HCT116 (cell line): ENCODE results near the gene ZNF223. TPM values are rescaled to one million over a fixed set of nuclear protein-coding genes. Genes with fewer than 3 reads are reported as not detected.
A peak's percentile ranks its signal among the peaks of the same experiment; 100 is the strongest.

ENCODE experiments used
- ATAC-seq: fragments of 200-7000 bp; cut with Tn5 transposase; 2 replicates; pipeline ENCODE4 v1.9.1; 2020; ENCODE audit warnings: mild to moderate bottlenecking, moderate library complexity
- BruUV-seq: library from RNA; stranded (reverse); fragments of 400-500 nt; replicated peaks from 2 replicates; lab custom pipeline; 2021; lab: Mats Ljungman, UMichigan
- CTCF ChIA-PET: fragments of 300-600 bp; sonication (Branson Sonifier 250); formaldehyde crosslinking; loops from one replicate; lab custom pipeline; 2021; ENCODE audit warnings: antibody characterized with exemption; lab: Charles Lee
- POLR2A ChIA-PET: fragments of 300-600, 350-600 bp; sonication (Branson Sonifier 250); formaldehyde crosslinking; loops from one replicate; lab custom pipeline; 2021; ENCODE audit warnings: antibody characterized with exemption; lab: Charles Lee
- RAD21 ChIA-PET, 2 experiments: fragments of 300-600 bp; sonication (Branson Sonifier 250); formaldehyde crosslinking; loops; one replicate each; lab custom pipeline; 2023; ENCODE audit warnings: low total read pairs in 2 of 2; ENCODE audit not compliant: uncharacterized antibody in 2 of 2, unreplicated experiment in 2 of 2, low non-redundant PET in 1 of 2; lab: Charles Lee
- DNase-seq: peaks from one replicate; pipeline ENCODE4 v3.0.0-alpha.2; 2010; ENCODE audit warnings: low read depth, low spot score
- H2AFZ ChIP-seq: fragments of 200-600 bp; shearing (Covaris generic), sonication (generic); 2 replicates; pipeline ENCODE4 v1.6.1; 2017; ENCODE audit warnings: low read depth, mixed run types, mixed read lengths, antibody characterized with exemption, low read length; ENCODE audit not compliant: poor library complexity, severe bottlenecking
- H3K27ac ChIP-seq: 2 replicates; pipeline ENCODE4 v1.5.1; 2012; ENCODE audit warnings: low read depth, low read length
- H3K27me3 ChIP-seq: fragments of 200-600 bp; sonication (generic); 2 replicates; pipeline ENCODE4 v1.6.1; 2016; ENCODE audit warnings: mixed run types, low read length, mixed read lengths; ENCODE audit not compliant: insufficient read depth
- H3K36me3 ChIP-seq, 2 experiments: fragments of 200-500 bp in 1 of 2; fragments of 200-600 bp in 1 of 2; sonication (Bioruptor generic) in 1 of 2; sonication (generic) in 1 of 2; 2 replicates each; pipeline versions ENCODE4 v1.5.1 to v1.6.1; 2014 to 2016; ENCODE audit warnings: low read length in 2 of 2, inconsistent platforms in 1 of 2, mixed read lengths in 1 of 2, mixed run types in 1 of 2; ENCODE audit not compliant: insufficient read depth in 2 of 2, control insufficient read depth in 1 of 2
- H3K4me1 ChIP-seq, 2 experiments: fragments of 200-600 bp in 1 of 2; sonication (generic) in 1 of 2; 2 replicates each; pipeline versions ENCODE4 v1.5.1 to v1.6.1; 2012 to 2017; ENCODE audit warnings: low read length in 2 of 2, inconsistent platforms in 1 of 2, mild to moderate bottlenecking in 1 of 2, mixed read lengths in 1 of 2, mixed run types in 1 of 2, moderate library complexity in 1 of 2; ENCODE audit not compliant: insufficient read depth in 2 of 2, control insufficient read depth in 1 of 2
- H3K4me2 ChIP-seq: fragments of 200-600 bp; sonication (generic); 2 replicates; pipeline ENCODE4 v1.6.1; 2017; ENCODE audit warnings: mixed run types, low read length, mixed read lengths
- H3K4me3 ChIP-seq, 2 experiments: fragments of 200-600 bp in 1 of 2; sonication (generic) in 1 of 2; replicated peaks in 1 of 2; 2 replicates each; pipeline ENCODE4 v1.5.1; 2011 to 2016; ENCODE audit warnings: low read length in 2 of 2, control low read depth in 1 of 2, low read depth in 1 of 2, mild to moderate bottlenecking in 1 of 2, mixed read lengths in 1 of 2, mixed run types in 1 of 2
- H3K79me2 ChIP-seq: fragments of 200-600 bp; sonication (generic); 2 replicates; pipeline ENCODE4 v1.6.1; 2017; ENCODE audit warnings: mild to moderate bottlenecking, mixed run types, low read length, moderate library complexity, mixed read lengths; ENCODE audit not compliant: insufficient read depth
- H3K9ac ChIP-seq: fragments of 200-600 bp; sonication (generic); 2 replicates; pipeline ENCODE4 v1.6.1; 2016; ENCODE audit warnings: low read length, mixed read lengths
- H3K9me2 ChIP-seq: fragments of 200-600 bp; sonication (generic), shearing (Covaris generic); 2 replicates; pipeline ENCODE4 v1.6.1; 2017; ENCODE audit warnings: mixed run types, mild to moderate bottlenecking, moderate library complexity; ENCODE audit not compliant: insufficient read depth
- H3K9me3 ChIP-seq, 2 experiments: fragments of 200-500 bp in 1 of 2; fragments of 200-600 bp in 1 of 2; sonication (Bioruptor generic) in 1 of 2; sonication (generic) in 1 of 2; 2 replicates each; pipeline ENCODE4 v1.6.1; 2014 to 2017; ENCODE audit warnings: low read length in 2 of 2, mixed read lengths in 2 of 2, inconsistent platforms in 1 of 2, low read depth in 1 of 2, mild to moderate bottlenecking in 1 of 2, mixed run types in 1 of 2, moderate library complexity in 1 of 2; ENCODE audit not compliant: control insufficient read depth in 1 of 2, insufficient read depth in 1 of 2
- H4K20me1 ChIP-seq: fragments of 200-600 bp; sonication (generic), shearing (Covaris generic); 2 replicates; pipeline ENCODE4 v1.6.1; 2017; ENCODE audit warnings: mixed run types, mild to moderate bottlenecking, moderate library complexity; ENCODE audit not compliant: insufficient read depth
- CEBPB ChIP-seq: IDR thresholded peaks from 2 replicates; pipeline ENCODE4 v1.6.1; 2012; ENCODE audit warnings: low read depth
- EGR1 ChIP-seq: IDR thresholded peaks from 2 replicates; pipeline ENCODE4 v1.6.1; 2012; ENCODE audit warnings: low read depth
- ELF1 ChIP-seq: IDR thresholded peaks from 2 replicates; pipeline ENCODE4 v1.6.1; 2012; ENCODE audit warnings: low read depth, borderline replicate concordance
- EZH2 ChIP-seq: fragments of 200-600 bp; sonication (generic); IDR thresholded peaks from 2 replicates; pipeline ENCODE4 v1.6.1; 2017; ENCODE audit warnings: antibody characterized with exemption, mixed run types
- EZH2phosphoT487 ChIP-seq: fragments of 200-600 bp; IDR thresholded peaks from 2 replicates; pipeline ENCODE4 v1.6.1; 2018; ENCODE audit warnings: antibody characterized with exemption, borderline replicate concordance
- JUND ChIP-seq: IDR thresholded peaks from 2 replicates; pipeline ENCODE4 v1.6.1; 2012
- POLR2AphosphoS5 ChIP-seq: IDR thresholded peaks from 2 replicates; pipeline ENCODE4 v1.6.1; 2011; ENCODE audit warnings: mild to moderate bottlenecking, low read depth, low read length, moderate library complexity
- RAD21 ChIP-seq: IDR thresholded peaks from 2 replicates; pipeline ENCODE4 v1.6.1; 2012; ENCODE audit warnings: low read depth, mild to moderate bottlenecking
- SIN3A ChIP-seq: IDR thresholded peaks from 2 replicates; pipeline ENCODE4 v1.6.1; 2012; ENCODE audit warnings: low read depth
- SP1 ChIP-seq: IDR thresholded peaks from 2 replicates; pipeline ENCODE4 v1.6.1; 2012; ENCODE audit warnings: low read depth
- SRF ChIP-seq: IDR thresholded peaks from 2 replicates; pipeline ENCODE4 v1.6.1; 2012; ENCODE audit warnings: low read depth
- TCF7L2 ChIP-seq: IDR thresholded peaks from 2 replicates; pipeline ENCODE4 v1.7.0; 2011; ENCODE audit warnings: borderline replicate concordance, inconsistent platforms; ENCODE audit not compliant: insufficient read depth, insufficient read length; ENCODE audit errors: extremely low read depth
- YY1 ChIP-seq: IDR thresholded peaks from 2 replicates; pipeline ENCODE4 v1.6.1; 2011; ENCODE audit warnings: low read length, low read depth, moderate library complexity, mild to moderate bottlenecking; ENCODE audit not compliant: insufficient replicate concordance; ENCODE audit errors: extremely low read depth
- ZNF274 ChIP-seq: fragments of 200-500 bp; sonication (Bioruptor generic); IDR thresholded peaks from 2 replicates; pipeline ENCODE4 v1.6.1; 2014; ENCODE audit warnings: mild to moderate bottlenecking, low read depth, low read length, inconsistent platforms
- intact Hi-C: fragments of 100-400 bp; cut with micrococcal nuclease; formaldehyde crosslinking; loops from 2 replicates; pipeline ENCODE4 v1.10.0; 2022
- total RNA-seq: library from RNA; stranded (reverse); gene quantifications from one replicate; pipeline ENCODE4 v1.2.1, GENCODE V29; 2021; ENCODE audit not compliant: unreplicated experiment
- TF ChIP-seq, protein P1 (sequence below), 3 experiments: fragments of 200-600 bp in 1 of 3; sonication (generic) in 1 of 3; IDR thresholded peaks in 2 of 3; conservative IDR thresholded peaks in 1 of 3; 2 replicates each; pipeline ENCODE4 v1.5.1; 2012 to 2017; ENCODE audit warnings: low read depth in 2 of 3, low read length in 2 of 3, antibody characterized with exemption in 1 of 3, borderline replicate concordance in 1 of 3, control low read depth in 1 of 3, mild to moderate bottlenecking in 1 of 3, mixed read lengths in 1 of 3, mixed run types in 1 of 3, moderate library complexity in 1 of 3; ENCODE audit not compliant: insufficient read depth in 1 of 3
- TF ChIP-seq, protein P2 (sequence below): IDR thresholded peaks from 2 replicates; pipeline ENCODE4 v1.6.1; 2012
- TF ChIP-seq, protein P3 (sequence below): IDR thresholded peaks from 2 replicates; pipeline ENCODE4 v1.6.1; 2012; ENCODE audit warnings: low read depth
- TF ChIP-seq, protein P4 (sequence below): IDR thresholded peaks from 2 replicates; pipeline ENCODE4 v1.6.1; 2011; ENCODE audit warnings: mild to moderate bottlenecking, low read length, moderate library complexity; ENCODE audit not compliant: insufficient replicate concordance; ENCODE audit errors: extremely low read depth

The ZNF223 gene
- total RNA-seq, 1 experiment from 2014 or later: 0.27 TPM

DNA sequence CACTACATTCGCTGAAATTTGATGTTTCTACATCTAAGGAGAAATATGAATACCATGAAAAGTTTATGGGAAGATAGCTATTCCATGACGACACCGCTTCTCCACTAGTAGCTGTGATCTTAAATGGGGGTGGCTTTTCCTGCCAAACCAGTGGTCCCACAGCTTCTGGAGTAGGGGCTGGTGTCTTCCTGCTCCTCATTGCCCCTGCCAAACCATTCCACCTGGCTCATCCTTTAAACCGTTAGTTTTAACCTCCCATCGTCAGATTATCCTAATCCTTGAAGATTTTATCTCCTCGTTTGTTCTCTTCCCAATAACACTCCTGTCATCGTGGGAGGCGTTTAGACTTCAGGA lies 49.6 kb upstream of the ZNF223 start:
- H2AFZ ChIP-seq: peak overlapping the region; percentile 99
- 0 out of 2 replicates have a peak overlapping the region, but pooled peaks have one; percentile 0 for H3K27ac ChIP-seq
- H3K4me3 ChIP-seq: peak overlapping the region; percentile 86 to 88
- H3K36me3 ChIP-seq: no peaks in the 10 kb centered on the region
- intact Hi-C loops: loop anchor here (1.0 to 2.0 kb wide), 4 partner anchors 51 to 175 kb away; partner anchors contain the start of genes ZNF221, ZNF224, ZNF225 and ZNF283
- POLR2A ChIA-PET: no interaction called here
- H3K4me1 ChIP-seq: peaks cover 0 to 13% of the 10 kb centered on the region in 2 experiments; a peak in 2 of 4 replicates
- no peaks in the 10 kb centered on the region; a peak in 1 of 4 replicates for H3K9me3 ChIP-seq
- H3K9ac ChIP-seq: peak overlapping the region; percentile 51
- H3K4me2 ChIP-seq: peak overlapping the region; percentile 93
- no peaks in the 10 kb centered on the region for H4K20me1 ChIP-seq
- no peaks in the 10 kb centered on the region for H3K9me2 ChIP-seq
- no peaks in the 10 kb centered on the region; the same call in 1 of the 2 replicates for H3K79me2 ChIP-seq
- TF ChIP-seq TCF7L2 (no peak), EZH2 (no peak), CEBPB (no peak), SIN3A (no peak), SP1 (no peak), EGR1 (no peak), RAD21 (no peak), SRF (no peak), ZNF274 (no peak), JUND (no peak), EZH2phosphoT487 (no peak), YY1 (no peak), ELF1 (no peak), POLR2AphosphoS5 (no peak)
- TF ChIP-seq, protein P1, sequence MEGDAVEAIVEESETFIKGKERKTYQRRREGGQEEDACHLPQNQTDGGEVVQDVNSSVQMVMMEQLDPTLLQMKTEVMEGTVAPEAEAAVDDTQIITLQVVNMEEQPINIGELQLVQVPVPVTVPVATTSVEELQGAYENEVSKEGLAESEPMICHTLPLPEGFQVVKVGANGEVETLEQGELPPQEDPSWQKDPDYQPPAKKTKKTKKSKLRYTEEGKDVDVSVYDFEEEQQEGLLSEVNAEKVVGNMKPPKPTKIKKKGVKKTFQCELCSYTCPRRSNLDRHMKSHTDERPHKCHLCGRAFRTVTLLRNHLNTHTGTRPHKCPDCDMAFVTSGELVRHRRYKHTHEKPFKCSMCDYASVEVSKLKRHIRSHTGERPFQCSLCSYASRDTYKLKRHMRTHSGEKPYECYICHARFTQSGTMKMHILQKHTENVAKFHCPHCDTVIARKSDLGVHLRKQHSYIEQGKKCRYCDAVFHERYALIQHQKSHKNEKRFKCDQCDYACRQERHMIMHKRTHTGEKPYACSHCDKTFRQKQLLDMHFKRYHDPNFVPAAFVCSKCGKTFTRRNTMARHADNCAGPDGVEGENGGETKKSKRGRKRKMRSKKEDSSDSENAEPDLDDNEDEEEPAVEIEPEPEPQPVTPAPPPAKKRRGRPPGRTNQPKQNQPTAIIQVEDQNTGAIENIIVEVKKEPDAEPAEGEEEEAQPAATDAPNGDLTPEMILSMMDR (IDR thresholded peaks at IDR 0.05 in 2 of 3, conservative IDR thresholded peaks at IDR 0.05 in 1 of 3; ENCODE audit: borderline replicate concordance in 1 of 3, insufficient read depth in 1 of 3, low read depth in 2 of 3, low read length in 2 of 3): no peak
- TF ChIP-seq, protein P2, sequence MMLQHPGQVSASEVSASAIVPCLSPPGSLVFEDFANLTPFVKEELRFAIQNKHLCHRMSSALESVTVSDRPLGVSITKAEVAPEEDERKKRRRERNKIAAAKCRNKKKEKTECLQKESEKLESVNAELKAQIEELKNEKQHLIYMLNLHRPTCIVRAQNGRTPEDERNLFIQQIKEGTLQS: no peak
- TF ChIP-seq, protein P3, sequence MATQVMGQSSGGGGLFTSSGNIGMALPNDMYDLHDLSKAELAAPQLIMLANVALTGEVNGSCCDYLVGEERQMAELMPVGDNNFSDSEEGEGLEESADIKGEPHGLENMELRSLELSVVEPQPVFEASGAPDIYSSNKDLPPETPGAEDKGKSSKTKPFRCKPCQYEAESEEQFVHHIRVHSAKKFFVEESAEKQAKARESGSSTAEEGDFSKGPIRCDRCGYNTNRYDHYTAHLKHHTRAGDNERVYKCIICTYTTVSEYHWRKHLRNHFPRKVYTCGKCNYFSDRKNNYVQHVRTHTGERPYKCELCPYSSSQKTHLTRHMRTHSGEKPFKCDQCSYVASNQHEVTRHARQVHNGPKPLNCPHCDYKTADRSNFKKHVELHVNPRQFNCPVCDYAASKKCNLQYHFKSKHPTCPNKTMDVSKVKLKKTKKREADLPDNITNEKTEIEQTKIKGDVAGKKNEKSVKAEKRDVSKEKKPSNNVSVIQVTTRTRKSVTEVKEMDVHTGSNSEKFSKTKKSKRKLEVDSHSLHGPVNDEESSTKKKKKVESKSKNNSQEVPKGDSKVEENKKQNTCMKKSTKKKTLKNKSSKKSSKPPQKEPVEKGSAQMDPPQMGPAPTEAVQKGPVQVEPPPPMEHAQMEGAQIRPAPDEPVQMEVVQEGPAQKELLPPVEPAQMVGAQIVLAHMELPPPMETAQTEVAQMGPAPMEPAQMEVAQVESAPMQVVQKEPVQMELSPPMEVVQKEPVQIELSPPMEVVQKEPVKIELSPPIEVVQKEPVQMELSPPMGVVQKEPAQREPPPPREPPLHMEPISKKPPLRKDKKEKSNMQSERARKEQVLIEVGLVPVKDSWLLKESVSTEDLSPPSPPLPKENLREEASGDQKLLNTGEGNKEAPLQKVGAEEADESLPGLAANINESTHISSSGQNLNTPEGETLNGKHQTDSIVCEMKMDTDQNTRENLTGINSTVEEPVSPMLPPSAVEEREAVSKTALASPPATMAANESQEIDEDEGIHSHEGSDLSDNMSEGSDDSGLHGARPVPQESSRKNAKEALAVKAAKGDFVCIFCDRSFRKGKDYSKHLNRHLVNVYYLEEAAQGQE: no peak
- TF ChIP-seq, protein P4, sequence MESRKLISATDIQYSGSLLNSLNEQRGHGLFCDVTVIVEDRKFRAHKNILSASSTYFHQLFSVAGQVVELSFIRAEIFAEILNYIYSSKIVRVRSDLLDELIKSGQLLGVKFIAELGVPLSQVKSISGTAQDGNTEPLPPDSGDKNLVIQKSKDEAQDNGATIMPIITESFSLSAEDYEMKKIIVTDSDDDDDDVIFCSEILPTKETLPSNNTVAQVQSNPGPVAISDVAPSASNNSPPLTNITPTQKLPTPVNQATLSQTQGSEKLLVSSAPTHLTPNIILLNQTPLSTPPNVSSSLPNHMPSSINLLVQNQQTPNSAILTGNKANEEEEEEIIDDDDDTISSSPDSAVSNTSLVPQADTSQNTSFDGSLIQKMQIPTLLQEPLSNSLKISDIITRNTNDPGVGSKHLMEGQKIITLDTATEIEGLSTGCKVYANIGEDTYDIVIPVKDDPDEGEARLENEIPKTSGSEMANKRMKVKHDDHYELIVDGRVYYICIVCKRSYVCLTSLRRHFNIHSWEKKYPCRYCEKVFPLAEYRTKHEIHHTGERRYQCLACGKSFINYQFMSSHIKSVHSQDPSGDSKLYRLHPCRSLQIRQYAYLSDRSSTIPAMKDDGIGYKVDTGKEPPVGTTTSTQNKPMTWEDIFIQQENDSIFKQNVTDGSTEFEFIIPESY: no peak
- CTCF ChIA-PET: no interaction called here
- RAD21 ChIA-PET: no interaction called here
- no peaks in the 10 kb centered on the region for H3K27me3 ChIP-seq
- ATAC-seq (no peak), DNase-seq (no peak)
- BruUV-seq: TSS peak; percentile 90
